WTC11 (cell line): ENCODE results near the gene KCNV2.

Source experiments
- ATF3 ChIP-seq: sonication (generic); formaldehyde crosslinking; conservative IDR thresholded peaks from 2 replicates; pipeline ENCODE4 v1.8.1; 2022; ENCODE audit warnings: mild to moderate bottlenecking, missing genetic modification reagents
- CTCF ChIP-seq: fragments of 200-600 bp; IDR thresholded peaks from 2 replicates; pipeline ENCODE4 v1.8.0; 2022; ENCODE audit warnings: antibody characterized with exemption
- ESRRA ChIP-seq: sonication (generic); formaldehyde crosslinking; IDR thresholded peaks from 2 replicates; pipeline ENCODE4 v1.8.1; 2022; ENCODE audit warnings: mild to moderate bottlenecking, missing genetic modification reagents, borderline replicate concordance
- IRF2 ChIP-seq: sonication (generic); formaldehyde crosslinking; IDR thresholded peaks from 2 replicates; pipeline ENCODE4 v1.8.0; 2022; ENCODE audit warnings: low read depth, missing genetic modification reagents, borderline replicate concordance
- JUN ChIP-seq: sonication (generic); formaldehyde crosslinking; IDR thresholded peaks from 2 replicates; pipeline ENCODE4 v1.8.0; 2023; ENCODE audit warnings: mild to moderate bottlenecking, missing genetic modification reagents
- NR2C2 ChIP-seq: sonication (generic); formaldehyde crosslinking; IDR thresholded peaks from 2 replicates; pipeline ENCODE4 v1.8.0; 2022; ENCODE audit warnings: mild to moderate bottlenecking, missing genetic modification reagents
- RELA ChIP-seq: sonication (generic); formaldehyde crosslinking; IDR thresholded peaks from 2 replicates; pipeline ENCODE4 v1.8.1; 2022; ENCODE audit warnings: missing genetic modification reagents, mild to moderate bottlenecking, borderline replicate concordance
- ZNF263 ChIP-seq: sonication (generic); formaldehyde crosslinking; IDR thresholded peaks from 2 replicates; pipeline ENCODE4 v1.8.1; 2022; ENCODE audit warnings: low read depth, mild to moderate bottlenecking, moderate library complexity, missing genetic modification reagents
- TF ChIP-seq, protein P1 (sequence below): sonication (generic); formaldehyde crosslinking; IDR thresholded peaks from 2 replicates; pipeline ENCODE4 v1.8.0; 2022; ENCODE audit warnings: mild to moderate bottlenecking, missing genetic modification reagents
- TF ChIP-seq, protein P2 (sequence below): fragments of 250-450 bp; sonication (Bioruptor Pico); IDR thresholded peaks from 2 replicates; pipeline ENCODE4 v1.9.0; 2021; ENCODE audit warnings: moderate library complexity, mild to moderate bottlenecking, inconsistent platforms, borderline replicate concordance
- TF ChIP-seq, protein P3 (sequence below): sonication (generic); formaldehyde crosslinking; IDR thresholded peaks from 2 replicates; pipeline ENCODE4 v1.8.0; 2022; ENCODE audit warnings: mild to moderate bottlenecking, missing genetic modification reagents

DNA sequence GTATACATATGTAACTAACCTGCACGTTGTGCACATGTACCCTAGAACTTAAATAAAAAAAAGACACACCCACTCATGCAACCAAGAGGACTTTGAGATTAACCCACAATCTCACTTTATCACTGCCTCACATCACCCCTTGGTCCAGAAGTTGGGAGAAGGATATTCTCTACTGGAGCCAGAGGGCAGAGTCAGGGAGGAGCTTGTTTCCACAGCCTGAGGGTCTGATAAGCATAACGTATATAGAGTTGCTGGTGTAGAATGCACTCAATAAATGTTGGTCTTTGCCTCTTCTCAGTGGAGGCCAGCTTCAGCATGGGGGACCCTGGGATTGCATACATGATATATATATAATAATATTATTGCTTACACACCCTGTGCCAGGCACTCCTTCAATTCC is 10.1 kb downstream of the KCNV2 start:
- TF ChIP-seq ATF3 (no peak), JUN (no peak), ESRRA (no peak), CTCF (no peak), RELA (no peak), ZNF263 (CRISPR knock-in tag) (no peak), IRF2 (CRISPR knock-in tag) (no peak), NR2C2 (CRISPR knock-in tag) (no peak)
- TF ChIP-seq, protein P1, sequence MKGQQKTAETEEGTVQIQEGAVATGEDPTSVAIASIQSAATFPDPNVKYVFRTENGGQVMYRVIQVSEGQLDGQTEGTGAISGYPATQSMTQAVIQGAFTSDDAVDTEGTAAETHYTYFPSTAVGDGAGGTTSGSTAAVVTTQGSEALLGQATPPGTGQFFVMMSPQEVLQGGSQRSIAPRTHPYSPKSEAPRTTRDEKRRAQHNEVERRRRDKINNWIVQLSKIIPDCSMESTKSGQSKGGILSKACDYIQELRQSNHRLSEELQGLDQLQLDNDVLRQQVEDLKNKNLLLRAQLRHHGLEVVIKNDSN (CRISPR knock-in tag): no peak
- TF ChIP-seq, protein P2, sequence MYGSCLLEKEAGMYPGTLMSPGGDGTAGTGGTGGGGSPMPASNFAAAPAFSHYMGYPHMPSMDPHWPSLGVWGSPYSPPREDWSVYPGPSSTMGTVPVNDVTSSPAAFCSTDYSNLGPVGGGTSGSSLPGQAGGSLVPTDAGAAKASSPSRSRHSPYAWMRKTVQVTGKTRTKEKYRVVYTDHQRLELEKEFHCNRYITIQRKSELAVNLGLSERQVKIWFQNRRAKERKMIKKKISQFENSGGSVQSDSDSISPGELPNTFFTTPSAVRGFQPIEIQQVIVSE: no peak
- TF ChIP-seq, protein P3, sequence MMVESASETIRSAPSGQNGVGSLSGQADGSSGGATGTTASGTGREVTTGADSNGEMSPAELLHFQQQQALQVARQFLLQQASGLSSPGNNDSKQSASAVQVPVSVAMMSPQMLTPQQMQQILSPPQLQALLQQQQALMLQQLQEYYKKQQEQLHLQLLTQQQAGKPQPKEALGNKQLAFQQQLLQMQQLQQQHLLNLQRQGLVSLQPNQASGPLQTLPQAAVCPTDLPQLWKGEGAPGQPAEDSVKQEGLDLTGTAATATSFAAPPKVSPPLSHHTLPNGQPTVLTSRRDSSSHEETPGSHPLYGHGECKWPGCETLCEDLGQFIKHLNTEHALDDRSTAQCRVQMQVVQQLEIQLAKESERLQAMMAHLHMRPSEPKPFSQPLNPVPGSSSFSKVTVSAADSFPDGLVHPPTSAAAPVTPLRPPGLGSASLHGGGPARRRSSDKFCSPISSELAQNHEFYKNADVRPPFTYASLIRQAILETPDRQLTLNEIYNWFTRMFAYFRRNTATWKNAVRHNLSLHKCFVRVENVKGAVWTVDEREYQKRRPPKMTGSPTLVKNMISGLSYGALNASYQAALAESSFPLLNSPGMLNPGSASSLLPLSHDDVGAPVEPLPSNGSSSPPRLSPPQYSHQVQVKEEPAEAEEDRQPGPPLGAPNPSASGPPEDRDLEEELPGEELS (CRISPR knock-in tag): no peak
